GM19328 (cell line): ENCODE results near the gene ZNF281.
A peak's percentile ranks its signal among the peaks of the same experiment; 100 is the strongest.

Source experiments
- ATAC-seq: cut with Tn5 transposase; IDR thresholded peaks from one replicate; pipeline ENCODE4 v1.9.1; 2021; ENCODE audit warnings: mild to moderate bottlenecking, moderate library complexity; ENCODE audit not compliant: unreplicated experiment

ZNF281 gene

GRCh38 chr1:200392625-200393185, 17.1 kb downstream of the ZNF281 start:
- no peak for ATAC-seq

GRCh38 chr1:200391747-200392146, 18.1 kb downstream of the ZNF281 start:
- ATAC-seq: no peak

- no peak for ATAC-seq
Observed at GRCh38 chr1:200388791-200389190, 21.0 kb downstream of the ZNF281 start.

DNA sequence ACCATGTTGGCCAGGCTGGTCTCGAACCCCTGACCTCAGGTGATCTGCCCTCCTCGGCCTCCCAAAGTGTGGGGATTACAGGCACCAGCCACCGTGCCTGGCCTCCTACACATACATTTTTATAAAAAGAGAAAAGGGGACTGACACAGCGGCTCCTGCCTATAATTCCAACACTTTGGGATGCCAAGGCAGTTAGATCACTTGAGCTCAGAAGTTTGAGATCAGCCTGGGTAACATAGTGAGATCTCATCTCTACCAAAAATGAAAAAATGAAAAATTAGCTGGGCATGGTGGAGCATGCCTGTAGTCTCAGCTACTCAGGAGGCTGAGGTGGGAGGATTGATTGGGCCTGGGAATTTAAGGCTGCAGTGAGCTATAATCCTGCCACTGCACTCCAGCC, 23.4 kb downstream of the ZNF281 start:
- no peak for ATAC-seq

DNA sequence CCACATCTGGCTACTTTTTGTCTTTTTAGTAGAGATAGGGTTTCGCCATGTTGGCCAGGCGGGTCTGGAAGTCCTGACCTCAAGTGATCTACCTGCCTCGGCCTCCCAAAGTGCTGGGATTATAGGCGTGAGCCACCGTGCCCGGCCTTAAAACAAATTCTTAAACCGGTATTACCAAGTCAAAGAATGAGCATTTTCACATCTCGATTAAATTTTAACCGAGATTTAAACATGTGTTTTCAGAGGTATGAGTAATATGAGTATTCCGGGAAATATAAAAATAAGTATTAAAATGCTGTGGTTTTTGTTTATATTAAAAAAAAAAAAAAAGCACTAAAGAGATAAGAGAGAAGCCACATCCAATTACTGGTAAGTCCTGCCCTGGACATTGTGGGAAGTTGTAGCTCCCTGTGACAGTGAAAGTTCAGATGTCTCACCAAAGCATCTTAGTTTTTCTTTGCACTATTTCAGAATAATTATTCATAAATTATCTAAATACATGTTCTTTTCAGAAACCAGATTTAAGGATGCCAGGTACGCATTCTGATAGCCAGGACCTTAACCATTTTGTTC, 24.9 kb downstream of the ZNF281 start:
- no peak for ATAC-seq

DNA sequence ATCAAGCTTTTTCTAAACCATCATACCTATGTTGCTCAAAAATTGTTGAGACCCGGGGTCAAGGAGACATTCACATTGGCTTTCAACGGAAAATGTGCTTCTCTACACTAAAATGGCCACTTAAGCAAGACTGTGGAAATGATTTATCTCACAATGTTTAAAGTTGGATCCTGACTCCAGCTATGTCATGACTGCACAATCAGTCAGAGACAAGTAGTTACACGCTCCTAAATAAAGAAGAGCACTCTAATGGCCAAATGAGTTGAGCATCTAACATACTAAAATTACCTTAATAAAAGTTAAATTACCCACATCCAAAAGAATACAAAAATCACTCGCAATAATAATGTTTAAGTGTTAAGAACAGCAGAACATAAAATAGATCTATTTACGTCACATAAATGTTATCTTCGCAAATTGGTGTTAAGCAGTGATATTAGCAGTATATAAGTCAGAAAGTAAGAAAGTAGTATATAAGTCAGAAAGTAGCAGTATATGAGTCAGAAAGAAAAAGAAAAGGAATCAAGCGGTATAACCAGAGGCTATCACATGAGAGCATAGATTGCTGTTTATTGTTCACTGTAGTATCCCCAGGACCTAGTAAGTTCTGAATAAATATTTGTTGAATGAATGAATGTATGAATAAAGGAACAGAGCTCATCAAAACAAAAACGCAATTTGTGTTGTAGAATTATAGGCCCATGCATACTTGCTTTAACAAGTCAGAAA, 28.4 kb downstream of the ZNF281 start:
- ATAC-seq: no peak

- peak; percentile 55 for ATAC-seq
Observed at GRCh38 chr1:200380589-200381021, 29.2 kb downstream of the ZNF281 start.

- no peak for ATAC-seq
Observed at GRCh38 chr1:200379940-200380588, 29.8 kb downstream of the ZNF281 start.

GRCh38 chr1:200379432-200379757, 30.4 kb downstream of the ZNF281 start:
- ATAC-seq: no peak

DNA sequence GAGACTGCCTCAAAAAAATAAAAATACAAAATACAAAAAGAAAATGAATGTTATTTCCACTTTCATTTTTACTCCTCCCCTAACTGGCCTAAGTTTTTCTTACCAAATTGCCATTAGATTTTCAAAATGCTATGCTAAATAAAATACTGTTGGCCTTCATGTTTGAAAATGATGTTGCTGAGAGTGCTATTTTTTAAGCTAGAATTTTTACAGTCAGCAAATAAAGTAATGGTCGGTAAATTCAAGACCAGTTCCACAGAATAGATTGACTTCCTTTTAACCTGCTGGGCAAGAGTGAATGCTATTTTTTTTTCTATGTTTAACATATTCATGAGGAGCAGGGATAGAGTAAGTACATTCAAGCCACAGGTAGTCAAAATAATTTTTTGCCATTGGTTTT, 31.7 kb downstream of the ZNF281 start:
- no peak for ATAC-seq

GRCh38 chr1:200376528-200376927, 33.3 kb downstream of the ZNF281 start:
- ATAC-seq: no peak

DNA sequence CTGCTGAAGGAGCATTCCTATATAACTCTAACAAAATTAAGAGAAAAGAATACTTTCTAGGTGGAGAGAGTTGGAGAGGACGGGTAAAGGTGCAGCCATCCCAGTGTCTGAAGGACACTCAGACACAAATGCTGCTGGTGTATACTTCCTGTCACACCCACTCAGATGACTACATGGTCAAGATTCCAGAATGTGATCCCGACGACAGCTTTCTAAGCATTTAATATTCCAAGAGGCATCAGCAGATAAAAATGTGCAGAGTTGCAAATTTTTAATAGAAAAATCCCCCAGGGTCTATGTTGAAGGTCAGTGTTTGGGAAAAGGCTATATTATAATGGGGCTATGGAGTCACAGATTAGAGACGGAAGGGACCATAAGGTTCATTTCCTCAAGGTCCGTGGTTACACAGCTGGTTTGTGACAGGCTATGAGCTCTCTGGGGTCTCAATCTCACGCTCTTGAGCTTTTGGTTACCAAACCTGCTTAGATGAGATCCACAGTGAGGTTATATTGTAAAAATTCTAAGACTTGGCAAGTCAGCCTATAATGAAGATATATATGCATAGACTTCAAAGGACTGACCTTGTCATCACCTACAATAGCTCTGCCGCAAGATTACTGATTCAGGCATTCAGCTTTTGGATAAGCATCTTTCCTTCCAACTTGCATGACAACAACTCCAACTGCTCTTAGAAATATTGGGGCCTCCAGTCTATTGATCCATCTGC, 35.1 kb downstream of the ZNF281 start:
- ATAC-seq: no peak

DNA sequence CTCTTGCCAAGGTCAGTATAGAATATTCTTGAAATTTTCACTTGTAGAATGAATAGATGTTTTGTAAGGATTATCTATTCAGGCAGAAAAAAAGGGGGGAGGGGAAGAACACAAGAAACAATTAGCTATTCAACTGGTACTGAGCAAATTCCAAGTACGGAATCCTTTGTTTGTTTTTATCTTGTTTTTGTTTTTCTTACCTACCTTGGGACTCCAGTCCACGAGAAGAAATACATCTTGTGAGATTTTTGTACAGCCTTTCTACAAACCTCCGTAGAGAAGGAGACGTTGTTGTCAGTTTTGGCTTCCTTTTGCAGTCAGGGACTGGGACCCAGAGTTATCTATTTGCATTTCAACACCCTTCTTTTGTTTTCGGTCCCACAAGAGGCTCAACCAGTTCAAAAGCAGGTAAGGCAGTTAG, 36.0 kb downstream of the ZNF281 start:
- ATAC-seq: no peak

GRCh38 chr1:200372885-200373181, 37.0 kb downstream of the ZNF281 start:
- ATAC-seq: no peak

DNA sequence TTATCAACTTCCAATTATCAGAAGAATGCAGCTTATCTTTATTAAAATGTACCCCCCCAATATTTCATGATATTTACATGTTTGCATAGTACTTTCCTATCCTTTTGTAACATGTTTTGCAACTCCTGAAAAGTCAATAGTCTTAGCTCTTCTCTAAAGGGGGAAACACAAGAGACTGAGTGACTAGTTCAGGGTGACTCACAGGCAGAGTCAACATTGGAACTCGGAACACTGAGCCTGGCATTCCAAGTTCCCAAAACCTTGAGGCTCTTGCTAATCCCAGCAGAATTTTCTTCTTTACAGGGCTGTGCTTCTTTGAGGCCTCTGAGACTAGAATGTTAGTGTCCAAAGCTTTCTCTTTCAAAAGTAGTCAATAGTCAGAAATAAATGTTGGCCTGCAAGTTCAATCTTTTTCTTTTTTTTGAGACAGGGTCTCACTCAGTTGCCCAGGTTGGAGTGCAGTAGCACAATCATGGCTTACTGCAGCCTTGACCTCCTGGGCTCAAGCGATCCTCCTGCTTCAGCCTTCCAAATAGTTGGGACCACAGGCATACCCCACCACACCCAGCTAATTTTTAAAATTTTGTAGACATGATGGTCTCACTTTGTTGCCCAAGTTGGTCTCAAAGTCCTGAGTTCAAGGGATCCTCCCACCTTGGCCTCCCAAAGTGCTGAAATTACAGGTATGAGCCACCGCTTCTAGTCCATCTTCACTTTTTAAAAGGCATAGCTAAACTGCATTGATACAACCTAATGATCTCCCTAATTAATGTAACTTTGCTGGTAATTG, 37.5 kb downstream of the ZNF281 start:
- no peak for ATAC-seq

DNA sequence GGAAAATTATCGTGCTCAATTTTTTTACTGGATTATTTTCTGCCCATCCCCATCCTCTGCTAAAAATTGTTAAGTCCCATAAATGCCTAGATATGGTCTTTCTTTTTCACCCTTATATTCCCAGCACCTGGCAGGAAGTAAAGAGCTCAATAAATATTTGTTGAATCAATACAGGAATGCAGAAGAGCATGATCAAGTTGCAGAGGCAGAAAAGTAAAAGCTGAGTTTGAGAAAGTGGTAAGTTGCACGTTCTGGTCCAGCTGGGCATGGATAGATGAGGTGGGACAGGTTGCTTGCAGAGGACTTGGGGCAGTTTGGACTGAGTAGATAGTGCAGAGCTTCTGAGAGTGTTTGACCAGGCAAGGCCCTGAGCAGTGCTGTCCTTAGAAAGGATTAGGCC, 40.1 kb downstream of the ZNF281 start:
- ATAC-seq: no peak

DNA sequence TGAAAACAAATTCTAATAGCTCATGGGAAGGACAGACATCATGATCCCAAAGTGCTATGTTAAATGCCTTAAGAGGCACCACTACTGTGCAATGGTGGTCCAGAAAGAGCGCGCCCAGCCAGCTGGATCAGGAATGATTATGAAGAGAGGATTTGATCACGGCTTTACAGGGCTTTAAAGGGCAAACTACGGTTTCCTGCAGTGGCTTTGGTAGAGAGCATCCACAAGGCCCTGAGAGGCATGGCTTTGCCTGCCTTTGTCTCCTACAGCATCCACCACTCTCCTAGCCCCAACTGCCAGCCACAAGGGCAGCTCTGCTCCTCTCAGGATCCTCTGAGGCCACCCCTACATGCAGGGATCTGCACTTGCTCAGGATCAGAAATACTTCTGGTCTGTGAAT, 40.7 kb downstream of the ZNF281 start:
- no peak for ATAC-seq

DNA sequence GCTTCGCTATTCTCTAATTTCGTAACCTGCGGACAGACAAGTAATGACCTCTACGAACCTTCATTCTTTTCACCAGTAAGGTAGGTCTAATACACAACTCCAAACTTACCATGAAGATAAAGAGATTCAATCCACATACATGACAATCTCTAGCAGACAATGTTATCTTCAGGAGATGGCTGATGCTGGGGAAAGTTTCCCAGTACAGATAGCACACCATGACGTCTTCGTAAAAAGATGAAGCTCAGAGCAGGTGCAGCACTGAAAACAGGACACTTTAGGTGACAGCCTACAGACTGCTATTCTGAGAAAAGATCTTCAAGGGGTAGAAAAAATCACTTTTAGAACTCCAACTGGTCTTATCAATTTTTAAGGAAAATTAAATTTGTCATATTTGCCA, 41.3 kb downstream of the ZNF281 start:
- ATAC-seq: no peak

- no peak for ATAC-seq
Observed at GRCh38 chr1:200367841-200368534, 41.8 kb downstream of the ZNF281 start.

- ATAC-seq: no peak
Observed at GRCh38 chr1:200366577-200367253, 43.1 kb downstream of the ZNF281 start.
